ENCODE results near the gene CSTPP1. TPM values are rescaled to one million over a fixed set of nuclear protein-coding genes. Genes with fewer than 3 reads are reported as not detected.

CSTPP1 gene
- total RNA-seq, 2 donors from 2014 or later: 35.8 to 63.6 TPM

- peak overlapping the region; percentile 11 for H3K27ac ChIP-seq
Observed at GRCh38 chr11:47152126-47152952, 215.8 kb downstream of the CSTPP1 start.

DNA sequence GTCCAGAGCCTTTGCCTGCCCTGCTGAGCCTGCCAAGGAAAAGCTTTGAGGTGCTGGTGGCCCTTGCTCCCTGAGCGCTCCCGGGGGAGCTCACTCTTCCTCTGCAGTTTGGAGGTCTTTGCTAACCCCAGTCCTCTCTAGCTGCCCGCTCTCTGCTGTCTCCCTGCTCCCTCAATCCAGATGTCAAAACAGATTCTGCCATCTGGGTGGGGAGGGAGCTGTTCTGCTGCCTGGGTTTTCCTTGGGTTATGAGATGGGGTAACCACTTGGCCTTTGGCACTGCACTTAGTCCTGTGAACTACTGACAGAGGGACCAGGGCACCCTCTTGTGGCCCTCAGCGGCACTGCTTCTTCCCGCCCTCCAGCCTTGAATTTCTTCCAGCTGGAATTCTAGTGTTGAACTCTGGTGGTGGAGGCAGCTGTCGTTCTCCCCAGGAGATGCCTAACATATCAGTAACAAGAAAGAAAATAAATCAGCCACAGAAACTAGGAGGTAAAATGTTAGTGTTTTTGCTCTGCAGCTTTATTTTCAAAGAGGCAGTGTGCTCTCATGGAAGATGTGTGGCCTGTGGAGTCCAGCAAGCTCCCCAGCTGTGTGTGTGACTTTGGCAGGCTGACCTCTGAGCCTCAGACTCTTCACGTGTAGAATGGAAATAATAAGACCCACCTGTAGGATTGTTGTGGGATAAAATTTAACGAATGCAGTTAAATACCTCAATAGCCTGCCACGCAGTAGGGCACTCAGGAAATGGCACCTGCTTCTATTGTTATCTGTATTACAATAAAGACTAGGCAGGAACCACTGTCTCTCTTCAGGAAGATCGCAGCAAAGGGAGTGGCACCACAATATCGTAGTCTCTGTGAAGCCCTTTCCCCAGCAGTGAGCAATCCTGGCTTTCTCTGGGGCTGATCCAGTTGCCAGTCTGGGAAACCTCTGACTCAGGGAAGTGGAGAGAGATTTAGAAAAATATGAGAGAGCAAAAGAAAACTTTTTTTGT is 216.7 kb downstream of the CSTPP1 start:
- Histone ChIP-seq H3K36me3 (no peaks in the 10 kb centered on the region), H3K4me1 (peaks cover 14% of the 10 kb centered on the region)
- intact Hi-C loops (cut with DNase I): no loop called here

More at GRCh38 chr11:47152126-47152952, 215.8 kb downstream of the CSTPP1 start:
- Histone ChIP-seq H3K36me3 (no peaks in the 10 kb centered on the region), H3K4me1 (peaks cover 14% of the 10 kb centered on the region), H3K9ac (ENCODE audit: low read depth in 2 of 2, low read length in 2 of 2) (peak overlapping the region in 1 of 2 donors; percentile 15), H3K27me3 (no peaks in the 10 kb centered on the region), H3K4me3 (no peak overlapping the region), H3K9me3 (no peaks in the 10 kb centered on the region)
- no peak for DNase-seq
- TF ChIP-seq CTCF (IDR thresholded peaks at IDR 0.05): no peak
- intact Hi-C loops (cut with DNase I): no loop called here

GRCh38 chr11:47154616-47155570 is 218.3 kb downstream of the CSTPP1 start:
- no peak overlapping the region for H3K4me3 ChIP-seq
- no peaks in the 10 kb centered on the region for H3K9me3 ChIP-seq
- H3K27ac ChIP-seq: no peak overlapping the region
- no peak for DNase-seq
- no peaks in the 10 kb centered on the region for H3K36me3 ChIP-seq
- H3K27me3 ChIP-seq: no peaks in the 10 kb centered on the region
- peak overlapping the region in 1 of 2 donors; percentile 12 for H3K9ac ChIP-seq (ENCODE audit: low read depth in 2 of 2, low read length in 2 of 2)
- peaks cover 14% of the 10 kb centered on the region for H3K4me1 ChIP-seq
- intact Hi-C loops (cut with DNase I): no loop called here
- TF ChIP-seq CTCF (IDR thresholded peaks at IDR 0.05): no peak

More for the DNA sequence above, 216.7 kb downstream of the CSTPP1 start:
- Histone ChIP-seq H3K27ac (peak overlapping the region; percentile 20), H3K9me3 (no peaks in the 10 kb centered on the region), H3K27me3 (no peaks in the 10 kb centered on the region), H3K9ac (ENCODE audit: low read depth in 2 of 2, low read length in 2 of 2) (peak overlapping the region in 1 of 2 donors; percentile 15), H3K4me3 (no peak overlapping the region)
- DNase-seq: peak; percentile 88
- TF ChIP-seq CTCF (IDR thresholded peaks at IDR 0.05): peak; percentile 91

- H3K4me1 ChIP-seq: peaks cover 14% of the 10 kb centered on the region
- no peak for TF ChIP-seq CTCF (IDR thresholded peaks at IDR 0.05)
- H3K36me3 ChIP-seq: no peaks in the 10 kb centered on the region
- H3K9ac ChIP-seq (ENCODE audit: low read depth in 2 of 2, low read length in 2 of 2): no peak overlapping the region
- H3K27me3 ChIP-seq: no peaks in the 10 kb centered on the region
- H3K4me3 ChIP-seq: no peak overlapping the region
- H3K9me3 ChIP-seq: no peaks in the 10 kb centered on the region
- DNase-seq: no peak
- intact Hi-C loops (cut with DNase I): no loop called here
- no peak overlapping the region for H3K27ac ChIP-seq
Observed at GRCh38 chr11:47155879-47156278, 219.3 kb downstream of the CSTPP1 start.
